Breast epithelium (tissue), 4 donors: Measurements from ENCODE around the gene FHIT. TPM values are rescaled to one million over a fixed set of nuclear protein-coding genes. Genes with fewer than 3 reads are reported as not detected.

Source experiments
- DNase-seq, 2 donors: peaks; one replicate each; pipeline ENCODE4 v3.0.0-alpha.2; 2019; ENCODE audit warnings: low spot score in 2 of 2
- H3K27ac ChIP-seq, 2 donors: fragments of 200-600 bp; sonication (generic) in 1 of 2; one replicate each; pipeline ENCODE4 v1.5.1; 2016 to 2019; ENCODE audit warnings: mild to moderate bottlenecking in 1 of 2
- H3K27me3 ChIP-seq, 2 donors: fragments of 200-600 bp; sonication (generic) in 1 of 2; one replicate each; pipeline versions ENCODE4 v1.5.1 to v1.6.0; 2017 to 2019; ENCODE audit warnings: control low read depth in 1 of 2, mild to moderate bottlenecking in 1 of 2
- H3K36me3 ChIP-seq: fragments of 200-600 bp; one replicate; pipeline ENCODE4 v1.5.1; 2019
- H3K4me1 ChIP-seq, 2 donors: fragments of 200-600 bp; sonication (generic); one replicate each; pipeline ENCODE4 v1.5.1; 2016 to 2019; ENCODE audit warnings: control low read depth in 1 of 2
- H3K4me3 ChIP-seq, 3 donors: fragments of 200-600 bp; sonication (generic); 1 replicate in 2 of 3; 2 replicates in 1 of 3; pipeline ENCODE4 v1.5.1; 2016 to 2019; ENCODE audit warnings: mild to moderate bottlenecking in 3 of 3, moderate library complexity in 2 of 3
- H3K9me3 ChIP-seq, 2 donors: fragments of 200-600 bp; sonication (generic) in 1 of 2; one replicate each; pipeline ENCODE4 v1.5.1; 2016 to 2019; ENCODE audit warnings: control low read depth in 1 of 2
- POLR2A ChIP-seq: fragments of 450-650 bp; IDR thresholded peaks from one replicate; pipeline ENCODE4 v1.6.1; 2016; ENCODE audit warnings: antibody characterized with exemption, mild to moderate bottlenecking, moderate library complexity
- POLR2AphosphoS5 ChIP-seq, 3 donors: sonication (generic); formaldehyde crosslinking; IDR thresholded peaks; one replicate each; pipeline ENCODE4 v1.6.1; 2017; ENCODE audit warnings: antibody characterized with exemption in 3 of 3
- intact Hi-C: fragments of 100-400 bp; cut with DNase I; formaldehyde crosslinking; loops from one replicate; pipeline ENCODE4 v1.15.1; 2023; ENCODE audit warnings: low total_unique reads
- total RNA-seq, 3 donors: library from RNA; depleted of rRNA; stranded (reverse); fragments of >200 nt; gene quantifications; one replicate each; pipeline ENCODE4 v1.1.0, GENCODE V29; 2016
- TF ChIP-seq, protein P1 (sequence below), 3 donors: fragments of 450-650 bp; IDR thresholded peaks; one replicate each; pipeline ENCODE4 v1.5.1; 2016 to 2017; ENCODE audit warnings: antibody characterized with exemption in 3 of 3, mild to moderate bottlenecking in 3 of 3, moderate library complexity in 3 of 3

Gene FHIT
- total RNA-seq, 3 donors from 2014 or later = 9.0 to 19.2 (median 17.7) TPM

DNA sequence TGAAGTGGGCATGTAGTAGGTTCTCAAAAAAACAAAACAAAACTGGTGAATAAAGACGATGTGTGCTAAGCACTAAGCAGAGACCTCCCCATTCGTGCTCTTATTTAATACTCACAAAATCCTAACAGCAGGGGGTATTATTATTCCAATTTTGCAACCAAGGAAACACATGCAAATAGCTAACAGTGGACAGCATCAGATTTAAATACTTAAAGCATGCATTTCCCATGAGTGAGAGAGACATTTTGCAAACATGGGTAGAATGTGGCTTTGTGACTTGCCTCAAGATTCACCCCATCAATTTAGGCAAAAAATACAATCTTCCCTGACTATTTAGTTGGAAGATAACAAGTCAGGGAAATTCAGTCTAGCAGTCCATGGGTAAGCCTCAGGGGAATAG, 1255.2 kb downstream of the FHIT start:
- H3K27me3 ChIP-seq = no peaks in the 10 kb centered on the region
- TF ChIP-seq POLR2AphosphoS5 (IDR thresholded peaks at IDR 0.05) = no peak
- TF ChIP-seq, protein P1, sequence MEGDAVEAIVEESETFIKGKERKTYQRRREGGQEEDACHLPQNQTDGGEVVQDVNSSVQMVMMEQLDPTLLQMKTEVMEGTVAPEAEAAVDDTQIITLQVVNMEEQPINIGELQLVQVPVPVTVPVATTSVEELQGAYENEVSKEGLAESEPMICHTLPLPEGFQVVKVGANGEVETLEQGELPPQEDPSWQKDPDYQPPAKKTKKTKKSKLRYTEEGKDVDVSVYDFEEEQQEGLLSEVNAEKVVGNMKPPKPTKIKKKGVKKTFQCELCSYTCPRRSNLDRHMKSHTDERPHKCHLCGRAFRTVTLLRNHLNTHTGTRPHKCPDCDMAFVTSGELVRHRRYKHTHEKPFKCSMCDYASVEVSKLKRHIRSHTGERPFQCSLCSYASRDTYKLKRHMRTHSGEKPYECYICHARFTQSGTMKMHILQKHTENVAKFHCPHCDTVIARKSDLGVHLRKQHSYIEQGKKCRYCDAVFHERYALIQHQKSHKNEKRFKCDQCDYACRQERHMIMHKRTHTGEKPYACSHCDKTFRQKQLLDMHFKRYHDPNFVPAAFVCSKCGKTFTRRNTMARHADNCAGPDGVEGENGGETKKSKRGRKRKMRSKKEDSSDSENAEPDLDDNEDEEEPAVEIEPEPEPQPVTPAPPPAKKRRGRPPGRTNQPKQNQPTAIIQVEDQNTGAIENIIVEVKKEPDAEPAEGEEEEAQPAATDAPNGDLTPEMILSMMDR (IDR thresholded peaks at IDR 0.05) = no peak
- TF ChIP-seq POLR2A = no peak
- no peak overlapping the region for H3K27ac ChIP-seq
- H3K4me1 ChIP-seq = no peaks in the 10 kb centered on the region
- intact Hi-C loops = no loop called here
- no peaks in the 10 kb centered on the region for H3K9me3 ChIP-seq
- no peak for DNase-seq
- H3K36me3 ChIP-seq = no peaks in the 10 kb centered on the region
- no peak overlapping the region for H3K4me3 ChIP-seq

DNA sequence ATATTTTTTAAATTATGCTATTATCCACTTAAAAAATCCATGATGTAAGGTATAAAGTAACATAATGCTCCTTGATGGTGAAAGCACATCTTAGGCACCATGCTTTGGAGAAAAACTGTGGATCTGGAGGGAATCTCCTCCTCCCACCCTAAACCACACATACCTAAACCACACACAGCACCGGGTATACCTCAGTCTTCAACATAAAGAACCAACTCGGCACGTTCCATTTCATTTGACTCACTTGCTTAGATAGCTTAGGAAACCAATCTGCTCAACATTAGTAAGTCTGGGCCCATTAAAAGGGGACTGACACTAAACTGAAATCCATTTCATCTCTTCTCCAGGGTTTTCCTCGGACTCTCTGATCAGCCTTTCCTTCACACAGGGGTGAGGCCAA, 1255.7 kb downstream of the FHIT start:
- Histone ChIP-seq H3K4me1 (no peaks in the 10 kb centered on the region), H3K4me3 (no peak overlapping the region), H3K36me3 (no peaks in the 10 kb centered on the region), H3K27me3 (no peaks in the 10 kb centered on the region), H3K27ac (no peak overlapping the region), H3K9me3 (no peaks in the 10 kb centered on the region)
- TF ChIP-seq POLR2A (no peak), POLR2AphosphoS5 (IDR thresholded peaks at IDR 0.05) (no peak)
- TF ChIP-seq, protein P1 (IDR thresholded peaks at IDR 0.05) = no peak
- no peak for DNase-seq
- intact Hi-C loops = no loop called here

DNA sequence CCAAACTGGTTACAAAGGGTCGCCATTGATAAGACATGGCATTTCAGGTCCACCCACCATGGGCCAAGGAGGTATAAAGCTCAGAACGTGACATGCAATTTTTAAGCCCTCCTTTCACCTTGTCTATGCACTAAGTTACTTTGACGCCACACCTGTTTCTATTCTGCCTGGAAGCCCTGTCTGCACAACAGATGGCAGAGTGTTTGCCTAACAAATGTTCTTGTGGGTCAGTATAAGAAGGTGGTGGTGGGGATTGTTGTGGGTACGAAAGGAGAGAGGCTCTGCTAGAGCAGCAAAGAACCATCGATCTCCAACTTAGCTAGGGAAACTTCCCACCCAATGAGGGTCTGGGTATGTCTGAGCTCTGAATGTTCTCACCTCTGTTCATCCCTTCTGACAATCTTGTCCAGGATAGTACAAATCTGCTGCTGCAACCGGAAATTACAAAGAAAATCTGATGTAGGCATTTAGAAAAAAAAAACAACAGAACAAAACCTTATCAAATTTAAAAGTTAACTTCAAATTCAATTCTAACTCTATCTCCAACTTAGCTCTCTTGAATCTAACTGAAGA, 1256.4 kb downstream of the FHIT start:
- TF ChIP-seq POLR2A = no peak
- TF ChIP-seq, protein P1 (IDR thresholded peaks at IDR 0.05) = no peak
- no peak for TF ChIP-seq POLR2AphosphoS5 (IDR thresholded peaks at IDR 0.05)
- Histone ChIP-seq H3K4me1 (no peaks in the 10 kb centered on the region), H3K27me3 (no peaks in the 10 kb centered on the region), H3K27ac (no peak overlapping the region), H3K4me3 (no peak overlapping the region), H3K9me3 (no peaks in the 10 kb centered on the region), H3K36me3 (no peaks in the 10 kb centered on the region)
- intact Hi-C loops = no loop called here
- DNase-seq = no peak

DNA sequence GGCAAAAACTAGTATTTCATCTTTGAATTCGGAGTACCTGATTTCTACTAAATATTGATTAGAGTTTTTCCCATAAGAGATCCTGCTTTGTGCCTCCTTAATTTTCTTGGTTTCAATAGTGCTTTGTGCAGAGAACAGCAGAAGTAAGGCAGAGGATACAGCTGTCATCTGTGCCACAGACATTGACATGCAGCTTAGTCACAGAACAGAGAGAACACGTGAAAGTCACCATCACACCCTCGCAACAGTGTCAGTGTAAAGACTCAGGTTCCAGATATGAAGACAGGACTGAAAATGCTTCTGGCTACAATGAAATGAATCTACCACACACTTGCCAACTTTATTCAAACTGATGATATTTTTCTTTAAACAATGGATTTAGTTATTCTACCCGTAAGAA, 1258.7 kb downstream of the FHIT start:
- intact Hi-C loops = no loop called here
- TF ChIP-seq, protein P1 (IDR thresholded peaks at IDR 0.05) = no peak
- TF ChIP-seq POLR2AphosphoS5 (IDR thresholded peaks at IDR 0.05) (no peak), POLR2A (no peak)

DNA sequence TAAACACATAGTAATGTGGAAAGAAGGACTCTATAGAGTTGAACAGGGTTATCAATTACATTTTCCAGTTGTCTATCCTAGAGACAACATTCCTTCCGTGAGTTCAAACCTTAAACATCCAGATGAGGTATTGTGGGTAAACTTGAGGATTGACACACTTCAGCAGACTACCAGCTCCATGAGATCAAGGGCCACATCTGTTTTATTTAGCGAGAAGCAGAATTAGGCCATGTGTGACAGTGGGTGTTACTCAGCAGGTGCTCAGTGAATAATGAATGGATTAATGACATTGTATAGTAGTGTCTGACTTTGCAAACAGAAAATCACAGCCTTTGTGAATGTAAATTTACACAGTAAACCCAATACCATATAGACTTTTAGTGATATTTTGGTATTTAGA, 1260.3 kb downstream of the FHIT start:
- intact Hi-C loops = no loop called here
- TF ChIP-seq POLR2AphosphoS5 (IDR thresholded peaks at IDR 0.05) = no peak
- TF ChIP-seq, protein P1 (IDR thresholded peaks at IDR 0.05) = no peak
- TF ChIP-seq POLR2A = no peak

More for the DNA sequence above, 1258.7 kb downstream of the FHIT start:
- no peaks in the 10 kb centered on the region for H3K4me1 ChIP-seq
- H3K27ac ChIP-seq = no peak overlapping the region
- H3K27me3 ChIP-seq = no peaks in the 10 kb centered on the region
- DNase-seq = no peak
- no peak overlapping the region for H3K4me3 ChIP-seq
- H3K36me3 ChIP-seq = no peaks in the 10 kb centered on the region
- no peaks in the 10 kb centered on the region for H3K9me3 ChIP-seq

More for the DNA sequence above, 1260.3 kb downstream of the FHIT start:
- Histone ChIP-seq H3K4me1 (no peaks in the 10 kb centered on the region), H3K27ac (no peak overlapping the region), H3K9me3 (no peaks in the 10 kb centered on the region), H3K27me3 (no peaks in the 10 kb centered on the region), H3K36me3 (no peaks in the 10 kb centered on the region), H3K4me3 (no peak overlapping the region)
- no peak for DNase-seq
